ENCODE measurements around the gene OR8B4.

GRCh38 chr11:124415356-124415923 is 9.2 kb downstream of the OR8B4 start:
- TF ChIP-seq EZH2 (IDR thresholded peaks at IDR 0.05) (no peak), POLR2AphosphoS5 (IDR thresholded peaks at IDR 0.05; ENCODE audit: borderline replicate concordance, low read depth, low read length) (no peak)

Measured in SK-N-MC (cell line).